A673 (cell line): ENCODE measurements around the gene ERBIN. TPM values are rescaled to one million over a fixed set of nuclear protein-coding genes. Genes with fewer than 3 reads are reported as not detected.
"Not testable (repeated sequence)": the region's sequence is repeated elsewhere in the genome, so short reads cannot be mapped to it uniquely, and the experiment has no call there.

ENCODE experiments used
- BruUV-seq: library from RNA; stranded (reverse); fragments of 400-500 nt; replicated peaks from 2 replicates; lab custom pipeline; 2021; lab: Mats Ljungman, UMichigan
- CTCF ChIA-PET: fragments of 300-600 bp; sonication (Branson Sonifier 250); formaldehyde crosslinking; loops from one replicate; lab custom pipeline; 2022; ENCODE audit warnings: antibody characterized with exemption; lab: Charles Lee
- POLR2A ChIA-PET: fragments of 300-600 bp; sonication (Branson Sonifier 250); formaldehyde crosslinking; loops from one replicate; lab custom pipeline; 2022; ENCODE audit warnings: antibody characterized with exemption; ENCODE audit not compliant: low non-redundant PET; lab: Charles Lee
- DNase-seq: peaks from one replicate; pipeline ENCODE4 v3.0.0-alpha.2; 2015; ENCODE audit warnings: low spot score
- H3K27ac ChIP-seq: fragments of 200-600 bp; sonication (generic); 2 replicates; pipeline ENCODE4 v1.5.1; 2016; ENCODE audit warnings: mixed run types, low read depth, mild to moderate bottlenecking, mixed read lengths, antibody characterized with exemption, low read length; ENCODE audit not compliant: poor library complexity, severe bottlenecking
- H3K27me3 ChIP-seq: fragments of 200-600 bp; sonication (generic); replicated peaks from 2 replicates; pipeline ENCODE4 v1.6.1; 2017; ENCODE audit warnings: mixed run types, low read depth, mild to moderate bottlenecking, mixed read lengths, antibody characterized with exemption, low read length; ENCODE audit not compliant: insufficient read depth, poor library complexity
- H3K36me3 ChIP-seq: fragments of 200-600 bp; sonication (generic); 2 replicates; pipeline ENCODE4 v1.6.1; 2016; ENCODE audit warnings: mixed run types, mild to moderate bottlenecking, mixed read lengths, antibody characterized with exemption, low read length; ENCODE audit not compliant: insufficient read depth, poor library complexity, severe bottlenecking
- H3K4me1 ChIP-seq: fragments of 200-600 bp; sonication (generic); 2 replicates; pipeline ENCODE4 v1.6.1; 2017; ENCODE audit warnings: mixed run types, mild to moderate bottlenecking, mixed read lengths, antibody characterized with exemption, low read length; ENCODE audit not compliant: insufficient read depth, poor library complexity, severe bottlenecking
- H3K4me3 ChIP-seq: fragments of 200-600 bp; sonication (generic); 2 replicates; pipeline ENCODE4 v1.5.1; 2016; ENCODE audit warnings: low read depth, mixed run types, mild to moderate bottlenecking, mixed read lengths, low read length; ENCODE audit not compliant: poor library complexity, severe bottlenecking
- H3K9me3 ChIP-seq: fragments of 200-600 bp; sonication (generic); 2 replicates; pipeline ENCODE4 v1.6.1; 2016; ENCODE audit warnings: mixed run types, low read depth, mild to moderate bottlenecking, mixed read lengths, antibody characterized with exemption, low read length; ENCODE audit not compliant: poor library complexity, severe bottlenecking
- CTCF ChIP-seq: fragments of 300-800, 200-600 bp; sonication (generic); conservative IDR thresholded peaks from 2 replicates; pipeline ENCODE4 v1.5.1; 2017; ENCODE audit warnings: low read depth, mild to moderate bottlenecking, antibody characterized with exemption, low read length, moderate library complexity, mixed read lengths
- EZH2 ChIP-seq: fragments of 200-600 bp; sonication (generic); IDR thresholded peaks from 2 replicates; pipeline ENCODE4 v1.6.1; 2017; ENCODE audit warnings: borderline replicate concordance, low read depth, mild to moderate bottlenecking, mixed read lengths, antibody characterized with exemption, low read length; ENCODE audit not compliant: poor library complexity, severe bottlenecking
- intact Hi-C: fragments of 100-400 bp; cut with micrococcal nuclease; formaldehyde crosslinking; loops from one replicate; pipeline ENCODE4 v1.10.0; 2022; ENCODE audit not compliant: unreplicated experiment
- total RNA-seq: library from RNA; stranded (reverse); gene quantifications from 2 replicates; pipeline ENCODE4 v1.2.3, GENCODE V29; 2021

The ERBIN gene
- total RNA-seq, 1 experiment from 2014 or later: 47.5 TPM

- BruUV-seq: no TSS peak
- Histone ChIP-seq H3K9me3 (no peaks in the 10 kb centered on the region), H3K36me3 (no peaks in the 10 kb centered on the region), H3K27me3 (no peaks in the 10 kb centered on the region), H3K27ac (no peak overlapping the region), H3K4me1 (no peaks in the 10 kb centered on the region), H3K4me3 (no peak overlapping the region)
- ChIA-PET CTCF (no interaction called here), POLR2A (no interaction called here)
- TF ChIP-seq CTCF: no peak
- no peak for TF ChIP-seq EZH2
- intact Hi-C loops: no loop called here
- DNase-seq: no peak
Measured at GRCh38 chr5:65914641-65915196, 11.7 kb upstream of the ERBIN start.

- H3K4me1 ChIP-seq, intact Hi-C loops, H3K4me3 ChIP-seq, H3K36me3 ChIP-seq, POLR2A ChIA-PET, H3K9me3 ChIP-seq, BruUV-seq, H3K27ac ChIP-seq, DNase-seq, CTCF ChIA-PET, H3K27me3 ChIP-seq: not testable (repeated sequence)
Measured at GRCh38 chr5:65915661-65916060, 10.7 kb upstream of the ERBIN start.

GRCh38 chr5:65916066-65916465 lies 10.3 kb upstream of the ERBIN start:
- no peaks in the 10 kb centered on the region for H3K27me3 ChIP-seq
- TF ChIP-seq EZH2: no peak
- no peak for TF ChIP-seq CTCF
- ChIA-PET CTCF (no interaction called here), POLR2A (no interaction called here)
- no peak overlapping the region for H3K27ac ChIP-seq
- BruUV-seq: no TSS peak
- H3K9me3 ChIP-seq: no peaks in the 10 kb centered on the region
- no peaks in the 10 kb centered on the region for H3K4me1 ChIP-seq
- intact Hi-C loops: no loop called here
- no peak for DNase-seq
- no peaks in the 10 kb centered on the region for H3K36me3 ChIP-seq
- H3K4me3 ChIP-seq: no peak overlapping the region

GRCh38 chr5:65916636-65917035 lies 9.7 kb upstream of the ERBIN start:
- ChIA-PET CTCF (no interaction called here), POLR2A (no interaction called here)

More at GRCh38 chr5:65916636-65917035, 9.7 kb upstream of the ERBIN start:
- Histone ChIP-seq H3K4me3 (no peak overlapping the region), H3K4me1 (no peaks in the 10 kb centered on the region), H3K9me3 (no peaks in the 10 kb centered on the region), H3K27ac (no peak overlapping the region), H3K27me3 (no peaks in the 10 kb centered on the region), H3K36me3 (no peaks in the 10 kb centered on the region)
- intact Hi-C loops: no loop called here
- no peak for DNase-seq
- BruUV-seq: no TSS peak
- no peak for TF ChIP-seq EZH2
- no peak for TF ChIP-seq CTCF
